Measurements from ENCODE around the gene RAB5B. TPM values are rescaled to one million over a fixed set of nuclear protein-coding genes. Genes with fewer than 3 reads are reported as not detected.

Gene RAB5B
- total and polyA plus RNA-seq, 2 donors (not counting 1 experiment from before 2014, with no cell fraction given): 55.3 to 193 TPM

GRCh38 chr12:56031987-56032386 is 58.1 kb downstream of the RAB5B start:
- Histone ChIP-seq H3K27ac (ENCODE audit: insufficient read depth, low read length) (no peak overlapping the region), H3K9ac (ENCODE audit: insufficient read depth, low read length) (no peak overlapping the region), H3K9me3 (ENCODE audit: control insufficient read depth, insufficient read depth, low read depth, low read length) (no peaks in the 10 kb centered on the region), H3K4me1 (ENCODE audit: control insufficient read depth, extremely low read depth, insufficient read depth, low read length) (no peaks in the 10 kb centered on the region), H3K4me3 (replicated peaks in 1 of 4; ENCODE audit: control extremely low read depth in 1 of 4, insufficient read depth in 1 of 4, low read depth in 3 of 4, low read length in 4 of 4) (no peak overlapping the region), H3K36me3 (ENCODE audit: control insufficient read depth, insufficient read depth, low read length) (peaks cover 10% of the 10 kb centered on the region), H3K4me2 (ENCODE audit: extremely low read depth, insufficient read depth, low read length) (no peak overlapping the region), H2AFZ (ENCODE audit: low read length) (no peak overlapping the region), H3K27me3 (ENCODE audit: control insufficient read depth, insufficient read depth, low read length) (no peaks in the 10 kb centered on the region), H3K79me2 (ENCODE audit: control insufficient read depth, insufficient read depth, low read length) (no peaks in the 10 kb centered on the region), H4K20me1 (ENCODE audit: control insufficient read depth, extremely low read depth, insufficient read depth, low read length) (no peaks in the 10 kb centered on the region)
- DNase-seq (ENCODE audit: low read depth in 2 of 2): no peak
- TF ChIP-seq EZH2 (IDR thresholded peaks at IDR 0.05; ENCODE audit: low read length, missing control alignments) (no peak), CTCF (conservative IDR thresholded peaks at IDR 0.05 in 1 of 2, IDR thresholded peaks at IDR 0.05 in 1 of 2; ENCODE audit: low read depth in 1 of 2, low read length in 2 of 2) (no peak)

- no peak overlapping the region for H3K9ac ChIP-seq (ENCODE audit: insufficient read depth, low read length)
- peaks cover 7% of the 10 kb centered on the region for H3K36me3 ChIP-seq (ENCODE audit: control insufficient read depth, insufficient read depth, low read length)
- no peak overlapping the region for H3K4me2 ChIP-seq (ENCODE audit: extremely low read depth, insufficient read depth, low read length)
- H3K27me3 ChIP-seq (ENCODE audit: control insufficient read depth, insufficient read depth, low read length): no peaks in the 10 kb centered on the region
- no peak overlapping the region for H3K4me3 ChIP-seq (replicated peaks in 1 of 4; ENCODE audit: control extremely low read depth in 1 of 4, insufficient read depth in 1 of 4, low read depth in 3 of 4, low read length in 4 of 4)
- no peak for DNase-seq (ENCODE audit: low read depth in 2 of 2)
- no peaks in the 10 kb centered on the region for H3K4me1 ChIP-seq (ENCODE audit: control insufficient read depth, extremely low read depth, insufficient read depth, low read length)
- H2AFZ ChIP-seq (ENCODE audit: low read length): no peak overlapping the region
- no peaks in the 10 kb centered on the region for H3K79me2 ChIP-seq (ENCODE audit: control insufficient read depth, insufficient read depth, low read length)
- no peaks in the 10 kb centered on the region for H4K20me1 ChIP-seq (ENCODE audit: control insufficient read depth, extremely low read depth, insufficient read depth, low read length)
- no peaks in the 10 kb centered on the region for H3K9me3 ChIP-seq (ENCODE audit: control insufficient read depth, insufficient read depth, low read depth, low read length)
- TF ChIP-seq CTCF (conservative IDR thresholded peaks at IDR 0.05 in 1 of 2, IDR thresholded peaks at IDR 0.05 in 1 of 2; ENCODE audit: low read depth in 1 of 2, low read length in 2 of 2): no peak
- no peak for TF ChIP-seq EZH2 (IDR thresholded peaks at IDR 0.05; ENCODE audit: low read length, missing control alignments)
- H3K27ac ChIP-seq (ENCODE audit: insufficient read depth, low read length): no peak overlapping the region
These were observed 60.9 kb downstream of the RAB5B start for GRCh38 chr12:56034586-56035332.

- no peaks in the 10 kb centered on the region for H3K4me1 ChIP-seq (ENCODE audit: control insufficient read depth, extremely low read depth, insufficient read depth, low read length)
- H3K4me2 ChIP-seq (ENCODE audit: extremely low read depth, insufficient read depth, low read length): no peak overlapping the region
- H4K20me1 ChIP-seq (ENCODE audit: control insufficient read depth, extremely low read depth, insufficient read depth, low read length): no peaks in the 10 kb centered on the region
- H3K27me3 ChIP-seq (ENCODE audit: control insufficient read depth, insufficient read depth, low read length): no peaks in the 10 kb centered on the region
- no peak overlapping the region for H3K4me3 ChIP-seq (replicated peaks in 1 of 4; ENCODE audit: control extremely low read depth in 1 of 4, insufficient read depth in 1 of 4, low read depth in 3 of 4, low read length in 4 of 4)
- no peaks in the 10 kb centered on the region for H3K9me3 ChIP-seq (ENCODE audit: control insufficient read depth, insufficient read depth, low read depth, low read length)
- H3K27ac ChIP-seq (ENCODE audit: insufficient read depth, low read length): no peak overlapping the region
- H3K9ac ChIP-seq (ENCODE audit: insufficient read depth, low read length): no peak overlapping the region
- peaks cover 7% of the 10 kb centered on the region for H3K36me3 ChIP-seq (ENCODE audit: control insufficient read depth, insufficient read depth, low read length)
- no peak for DNase-seq (ENCODE audit: low read depth in 2 of 2)
- TF ChIP-seq CTCF (conservative IDR thresholded peaks at IDR 0.05 in 1 of 2, IDR thresholded peaks at IDR 0.05 in 1 of 2; ENCODE audit: low read depth in 1 of 2, low read length in 2 of 2) (no peak), EZH2 (IDR thresholded peaks at IDR 0.05; ENCODE audit: low read length, missing control alignments) (no peak)
- H3K79me2 ChIP-seq (ENCODE audit: control insufficient read depth, insufficient read depth, low read length): peaks cover 3% of the 10 kb centered on the region
- H2AFZ ChIP-seq (ENCODE audit: low read length): no peak overlapping the region
These were observed 63.3 kb downstream of the RAB5B start for GRCh38 chr12:56037161-56037560.

Data from fibroblast of lung (primary cell).